Fibroblast of lung (primary cell): ENCODE results near the gene GUCY1A2.

Source experiments
- CTCF ChIP-seq, 2 donors: IDR thresholded peaks in 1 of 2; conservative IDR thresholded peaks in 1 of 2; 1 replicate in 1 of 2; 2 replicates in 1 of 2; pipeline ENCODE4 v1.5.1; 2011 to 2012; ENCODE audit warnings: low read length in 2 of 2, control low read depth in 1 of 2, inconsistent platforms in 1 of 2, low read depth in 1 of 2, mild to moderate bottlenecking in 1 of 2
- EZH2 ChIP-seq: IDR thresholded peaks from 2 replicates; pipeline ENCODE4 v1.5.1; 2012; ENCODE audit warnings: low read length, control low read depth, mild to moderate bottlenecking; ENCODE audit errors: missing control alignments

- TF ChIP-seq CTCF (conservative IDR thresholded peaks at IDR 0.05 in 1 of 2, IDR thresholded peaks at IDR 0.05 in 1 of 2; ENCODE audit: low read depth in 1 of 2, low read length in 2 of 2) (no peak), EZH2 (no peak)
These were observed 199.8 kb downstream of the GUCY1A2 start for GRCh38 chr11:106818443-106818842.
